Neutrophil (primary cell): ENCODE measurements around the gene ANKMY1.

Experiments used
- H3K27ac ChIP-seq: fragments of 200-600 bp; sonication (generic); 2 replicates; pipeline ENCODE4 v1.5.1; 2016; ENCODE audit warnings: mild to moderate bottlenecking, moderate library complexity
- H3K27me3 ChIP-seq: fragments of 200-600 bp; sonication (generic); 2 replicates; pipeline ENCODE4 v1.6.0; 2016; ENCODE audit warnings: mild to moderate bottlenecking
- H3K36me3 ChIP-seq: fragments of 200-600 bp; sonication (generic); 2 replicates; pipeline ENCODE4 v1.5.1; 2017
- H3K4me1 ChIP-seq, 2 experiments: fragments of 200-600 bp in 1 of 2; sonication (generic) in 1 of 2; 1 replicate in 1 of 2; 2 replicates in 1 of 2; pipeline versions ENCODE4 v1.5.1 to v1.6.1; 2013 to 2016; ENCODE audit warnings: low read depth in 1 of 2, low read length in 1 of 2, mild to moderate bottlenecking in 1 of 2, moderate library complexity in 1 of 2; ENCODE audit not compliant: control insufficient read depth in 1 of 2, insufficient read depth in 1 of 2
- H3K4me3 ChIP-seq, 2 experiments: fragments of 200-600 bp in 1 of 2; sonication (generic) in 1 of 2; 1 replicate in 1 of 2; 2 replicates in 1 of 2; pipeline ENCODE4 v1.5.1; 2013 to 2016; ENCODE audit warnings: low read depth in 1 of 2, low read length in 1 of 2, mild to moderate bottlenecking in 1 of 2, moderate library complexity in 1 of 2
- H3K9me3 ChIP-seq: fragments of 200-600 bp; sonication (generic); 2 replicates; pipeline ENCODE4 v1.5.1; 2016
- TF ChIP-seq, protein P1 (sequence below): fragments of 200-600 bp; sonication (generic); IDR thresholded peaks from 2 replicates; pipeline ENCODE4 v1.5.1; 2016; ENCODE audit warnings: antibody characterized with exemption

The ANKMY1 gene

DNA sequence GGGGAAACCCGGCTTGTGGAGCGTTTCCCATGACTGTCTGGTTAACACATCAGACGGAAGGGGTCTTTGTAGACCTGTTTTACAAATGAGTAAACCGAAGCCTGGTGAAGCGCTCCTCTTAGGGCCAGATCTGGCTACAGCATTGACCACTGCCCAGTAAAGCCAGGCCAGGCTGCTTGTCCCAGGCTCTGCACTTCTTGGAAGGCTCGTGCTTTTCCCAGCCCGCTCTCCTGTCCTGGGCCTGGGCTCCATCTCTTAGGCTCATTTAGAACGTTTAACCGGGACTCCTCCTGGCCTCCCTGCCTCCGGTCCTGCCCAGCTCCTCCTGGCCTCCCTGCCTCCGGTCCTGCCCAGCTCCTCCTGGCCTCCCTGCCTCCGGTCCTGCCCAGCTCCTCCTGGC lies 117.5 kb downstream of the ANKMY1 start:
- H3K27me3 ChIP-seq: peaks cover 34% of the 10 kb centered on the region
- H3K9me3 ChIP-seq: no peaks in the 10 kb centered on the region
- no peak overlapping the region for H3K4me3 ChIP-seq
- H3K36me3 ChIP-seq: no peaks in the 10 kb centered on the region
- H3K27ac ChIP-seq: no peak overlapping the region
- TF ChIP-seq, protein P1, sequence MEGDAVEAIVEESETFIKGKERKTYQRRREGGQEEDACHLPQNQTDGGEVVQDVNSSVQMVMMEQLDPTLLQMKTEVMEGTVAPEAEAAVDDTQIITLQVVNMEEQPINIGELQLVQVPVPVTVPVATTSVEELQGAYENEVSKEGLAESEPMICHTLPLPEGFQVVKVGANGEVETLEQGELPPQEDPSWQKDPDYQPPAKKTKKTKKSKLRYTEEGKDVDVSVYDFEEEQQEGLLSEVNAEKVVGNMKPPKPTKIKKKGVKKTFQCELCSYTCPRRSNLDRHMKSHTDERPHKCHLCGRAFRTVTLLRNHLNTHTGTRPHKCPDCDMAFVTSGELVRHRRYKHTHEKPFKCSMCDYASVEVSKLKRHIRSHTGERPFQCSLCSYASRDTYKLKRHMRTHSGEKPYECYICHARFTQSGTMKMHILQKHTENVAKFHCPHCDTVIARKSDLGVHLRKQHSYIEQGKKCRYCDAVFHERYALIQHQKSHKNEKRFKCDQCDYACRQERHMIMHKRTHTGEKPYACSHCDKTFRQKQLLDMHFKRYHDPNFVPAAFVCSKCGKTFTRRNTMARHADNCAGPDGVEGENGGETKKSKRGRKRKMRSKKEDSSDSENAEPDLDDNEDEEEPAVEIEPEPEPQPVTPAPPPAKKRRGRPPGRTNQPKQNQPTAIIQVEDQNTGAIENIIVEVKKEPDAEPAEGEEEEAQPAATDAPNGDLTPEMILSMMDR: no peak
- H3K4me1 ChIP-seq: no peaks in the 10 kb centered on the region

- TF ChIP-seq, protein P1: no peak
- no peaks in the 10 kb centered on the region for H3K9me3 ChIP-seq
- no peaks in the 10 kb centered on the region for H3K4me1 ChIP-seq
- H3K27me3 ChIP-seq: peaks cover 39% of the 10 kb centered on the region
- no peaks in the 10 kb centered on the region for H3K36me3 ChIP-seq
- H3K27ac ChIP-seq: no peak overlapping the region
- no peak overlapping the region for H3K4me3 ChIP-seq
Measured at GRCh38 chr2:240439698-240440151, 118.1 kb downstream of the ANKMY1 start.

DNA sequence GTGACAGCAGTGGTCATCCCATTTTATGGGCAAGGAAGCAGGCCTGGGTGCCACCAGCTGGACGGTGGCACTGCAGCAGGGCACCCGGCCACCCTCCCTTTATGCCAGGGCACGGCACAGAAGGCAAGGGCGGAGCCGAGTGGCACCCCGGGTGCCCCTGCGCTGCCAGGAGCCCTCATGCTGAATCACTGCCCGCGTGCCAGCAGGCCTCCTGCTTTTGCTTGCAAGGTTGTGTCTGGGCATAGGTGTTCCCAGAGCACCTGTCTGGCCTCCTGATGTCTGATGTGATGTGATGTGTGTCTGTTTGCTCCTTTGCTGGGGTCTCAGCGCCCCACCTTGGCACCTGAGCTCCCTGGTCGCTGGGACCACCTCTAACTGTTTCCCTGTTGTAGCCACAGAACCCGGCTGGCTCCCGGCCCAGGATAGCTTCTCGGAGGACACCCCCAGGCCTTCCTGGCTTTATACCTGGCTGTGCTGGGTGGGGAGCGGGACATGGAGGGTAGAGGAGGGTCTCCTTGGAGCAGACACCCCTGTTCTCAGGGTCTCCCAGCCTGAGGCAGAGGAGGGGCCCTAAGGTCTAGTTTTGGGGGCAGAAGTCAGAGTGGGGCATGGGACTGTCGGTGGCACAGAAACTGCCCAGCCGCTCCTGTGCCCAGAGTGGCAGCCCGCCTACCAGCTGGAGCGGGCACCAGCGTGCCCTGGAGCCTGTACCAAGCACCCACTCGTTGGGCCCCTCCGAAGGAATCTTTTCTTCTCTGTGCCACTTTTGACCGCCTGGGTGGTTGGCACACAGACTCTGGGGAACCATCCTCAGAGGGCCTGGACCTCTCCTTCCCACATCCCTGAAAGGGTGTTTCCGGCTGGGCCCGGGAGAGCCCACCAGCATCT lies 118.7 kb downstream of the ANKMY1 start:
- no peak overlapping the region for H3K27ac ChIP-seq
- H3K36me3 ChIP-seq: no peaks in the 10 kb centered on the region
- H3K4me1 ChIP-seq: no peaks in the 10 kb centered on the region
- TF ChIP-seq, protein P1: no peak
- H3K4me3 ChIP-seq: no peak overlapping the region
- no peaks in the 10 kb centered on the region for H3K9me3 ChIP-seq
- peaks cover 46% of the 10 kb centered on the region for H3K27me3 ChIP-seq

DNA sequence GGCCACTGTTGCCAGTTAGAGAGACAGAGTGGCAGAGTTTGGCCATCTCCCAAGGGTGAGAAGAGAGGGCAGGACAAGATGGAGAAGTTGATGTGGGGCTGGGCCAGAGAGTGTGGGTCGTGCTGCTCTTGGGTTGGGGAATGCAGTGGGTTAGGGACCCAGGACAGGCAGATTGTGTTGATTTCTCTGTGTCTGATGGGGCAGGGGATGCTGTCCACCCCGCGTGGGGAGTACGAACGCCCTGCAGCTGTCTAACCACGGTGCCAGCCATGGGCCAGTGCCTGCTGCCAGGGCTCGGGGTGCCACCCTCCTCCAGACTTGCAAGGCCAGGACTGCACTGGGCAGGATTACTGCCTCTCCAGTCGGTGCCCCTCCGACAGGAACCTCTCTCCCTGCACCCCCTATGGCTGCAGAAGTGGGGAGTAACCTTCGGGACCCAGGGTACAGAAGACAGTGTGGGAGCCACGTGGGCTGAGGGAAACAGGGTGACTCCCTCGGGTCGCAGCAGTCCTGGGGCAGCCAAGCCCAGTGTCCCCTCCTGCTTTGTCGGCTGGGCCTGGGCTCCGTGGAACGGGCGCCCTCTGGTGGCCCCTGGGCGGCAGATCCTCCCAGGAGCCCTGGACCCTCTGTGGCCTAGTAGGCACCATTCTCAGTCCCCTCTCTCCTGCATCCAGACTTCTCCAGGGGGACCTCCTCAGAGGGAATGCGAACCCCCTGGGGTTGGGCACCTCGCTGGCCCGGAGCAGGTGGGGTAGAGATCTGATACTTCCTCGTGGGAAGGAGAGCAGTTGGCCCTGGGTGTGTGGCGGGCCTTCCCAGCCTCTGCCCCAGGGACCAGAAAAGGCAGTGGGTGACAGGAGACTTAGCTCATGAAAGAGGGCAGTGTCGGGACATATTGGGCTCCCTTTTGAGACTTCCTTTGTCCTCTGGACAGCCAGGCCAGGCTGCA lies 119.7 kb downstream of the ANKMY1 start:
- Histone ChIP-seq H3K4me1 (no peaks in the 10 kb centered on the region), H3K27ac (no peak overlapping the region), H3K9me3 (no peaks in the 10 kb centered on the region), H3K27me3 (peaks cover 55% of the 10 kb centered on the region), H3K36me3 (no peaks in the 10 kb centered on the region), H3K4me3 (no peak overlapping the region)
- TF ChIP-seq, protein P1: no peak

GRCh38 chr2:240437551-240437860 lies 120.3 kb downstream of the ANKMY1 start:
- no peaks in the 10 kb centered on the region for H3K36me3 ChIP-seq
- no peaks in the 10 kb centered on the region for H3K4me1 ChIP-seq
- TF ChIP-seq, protein P1: no peak
- H3K27me3 ChIP-seq: peaks cover 61% of the 10 kb centered on the region
- H3K4me3 ChIP-seq: no peak overlapping the region
- no peak overlapping the region for H3K27ac ChIP-seq
- H3K9me3 ChIP-seq: no peaks in the 10 kb centered on the region
